Thyroid gland (tissue), 4 donors: ENCODE data around the gene HDGFL2.

Experiments
- POLR2A ChIP-seq, 2 donors: fragments of 450-650 bp; IDR thresholded peaks; one replicate each; pipeline ENCODE4 v1.6.1; 2017; ENCODE audit warnings: antibody characterized with exemption in 2 of 2, mild to moderate bottlenecking in 2 of 2, moderate library complexity in 1 of 2
- TF ChIP-seq, protein P1 (sequence below), 6 experiments: fragments of 200-600 bp in 3 of 6; fragments of 450-650 bp in 3 of 6; sonication (generic) in 3 of 6; IDR thresholded peaks; one replicate each; pipeline ENCODE4 v1.5.1; 2016 to 2019; ENCODE audit warnings: antibody characterized with exemption in 6 of 6, mild to moderate bottlenecking in 2 of 6, inconsistent platforms in 1 of 6, moderate library complexity in 1 of 6

DNA sequence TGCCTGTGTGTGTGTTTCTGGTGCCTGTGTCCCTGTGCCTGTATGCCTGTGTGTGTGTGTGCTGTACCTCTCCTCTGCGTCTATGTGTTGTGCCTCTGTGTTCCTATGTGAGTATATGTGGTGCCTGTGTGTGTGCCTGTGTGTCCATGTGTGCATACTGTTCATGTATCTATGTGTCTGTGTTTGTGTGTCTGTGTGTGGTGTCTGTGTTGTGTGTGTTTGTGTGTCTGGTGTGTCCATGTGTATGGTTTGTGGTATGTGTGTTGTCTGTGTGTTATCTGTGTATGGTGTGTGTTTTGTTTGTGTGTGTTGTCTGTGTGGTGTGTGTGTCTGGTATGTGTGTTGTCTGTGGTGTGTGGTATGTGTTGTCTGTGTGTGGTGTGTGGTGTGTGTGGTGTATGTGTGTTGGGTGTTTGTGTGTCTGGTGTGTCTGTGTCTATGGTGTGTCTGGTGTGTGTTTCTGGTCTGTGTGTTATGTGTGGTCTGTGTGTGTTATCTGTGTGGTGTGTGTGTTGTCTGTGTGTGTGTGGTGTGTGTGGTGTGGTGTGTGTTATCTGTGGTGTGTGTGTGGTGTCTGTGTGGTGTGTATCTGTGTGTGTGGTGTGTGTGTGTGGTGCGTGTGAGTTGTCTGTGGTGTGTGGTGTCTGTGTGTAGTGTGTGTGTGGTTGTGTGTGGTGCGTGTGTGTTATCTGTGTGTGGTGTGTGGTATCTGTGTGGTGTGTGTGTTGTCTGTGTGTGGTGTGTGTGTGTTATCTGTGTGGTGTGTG, 20.4 kb downstream of the HDGFL2 start:
- TF ChIP-seq, protein P1, sequence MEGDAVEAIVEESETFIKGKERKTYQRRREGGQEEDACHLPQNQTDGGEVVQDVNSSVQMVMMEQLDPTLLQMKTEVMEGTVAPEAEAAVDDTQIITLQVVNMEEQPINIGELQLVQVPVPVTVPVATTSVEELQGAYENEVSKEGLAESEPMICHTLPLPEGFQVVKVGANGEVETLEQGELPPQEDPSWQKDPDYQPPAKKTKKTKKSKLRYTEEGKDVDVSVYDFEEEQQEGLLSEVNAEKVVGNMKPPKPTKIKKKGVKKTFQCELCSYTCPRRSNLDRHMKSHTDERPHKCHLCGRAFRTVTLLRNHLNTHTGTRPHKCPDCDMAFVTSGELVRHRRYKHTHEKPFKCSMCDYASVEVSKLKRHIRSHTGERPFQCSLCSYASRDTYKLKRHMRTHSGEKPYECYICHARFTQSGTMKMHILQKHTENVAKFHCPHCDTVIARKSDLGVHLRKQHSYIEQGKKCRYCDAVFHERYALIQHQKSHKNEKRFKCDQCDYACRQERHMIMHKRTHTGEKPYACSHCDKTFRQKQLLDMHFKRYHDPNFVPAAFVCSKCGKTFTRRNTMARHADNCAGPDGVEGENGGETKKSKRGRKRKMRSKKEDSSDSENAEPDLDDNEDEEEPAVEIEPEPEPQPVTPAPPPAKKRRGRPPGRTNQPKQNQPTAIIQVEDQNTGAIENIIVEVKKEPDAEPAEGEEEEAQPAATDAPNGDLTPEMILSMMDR (IDR thresholded peaks at IDR 0.05), result no peak
- TF ChIP-seq POLR2A (IDR thresholded peaks at IDR 0.05), result no peak
